Keratinocyte (primary cell): ENCODE measurements around the gene WRAP73. TPM values are rescaled to one million over a fixed set of nuclear protein-coding genes. Genes with fewer than 3 reads are reported as not detected.

Experiments used
- DNase-seq: peaks from one replicate; pipeline ENCODE4 v3.0.0-alpha.2; 2011; ENCODE audit warnings: low read depth, missing footprints, low spot score
- FAIRE-seq: peaks from 2 replicates; lab custom pipeline; 2011; peaks lifted over from hg19 to GRCh38; lab: Jason Lieb, UNC
- H2AFZ ChIP-seq: 2 replicates; pipeline ENCODE4 v1.6.0; 2012; ENCODE audit warnings: low read length, control low read depth, inconsistent platforms; ENCODE audit not compliant: control insufficient read depth
- H3K27ac ChIP-seq: 2 replicates; pipeline ENCODE4 v1.5.1; 2011; ENCODE audit warnings: low read length; ENCODE audit not compliant: control insufficient read depth, insufficient read depth
- H3K27me3 ChIP-seq: 3 replicates; pipeline ENCODE4 v1.6.0; 2011; ENCODE audit warnings: low read length; ENCODE audit not compliant: control insufficient read depth, insufficient read depth; ENCODE audit errors: extremely low read depth
- H3K36me3 ChIP-seq, 2 experiments: 2 replicates in 1 of 2; 3 replicates in 1 of 2; pipeline ENCODE4 v1.5.1; 2011; ENCODE audit warnings: low read length in 2 of 2, mild to moderate bottlenecking in 1 of 2; ENCODE audit not compliant: control insufficient read depth in 2 of 2, insufficient read depth in 2 of 2; ENCODE audit errors: extremely low read depth in 1 of 2
- H3K4me1 ChIP-seq: 3 replicates; pipeline ENCODE4 v1.5.1; 2011; ENCODE audit warnings: low read length; ENCODE audit not compliant: control insufficient read depth, insufficient read depth; ENCODE audit errors: extremely low read depth
- H3K4me2 ChIP-seq: 3 replicates; pipeline ENCODE4 v1.6.0; 2011; ENCODE audit warnings: low read depth, low read length; ENCODE audit not compliant: control insufficient read depth, insufficient read depth; ENCODE audit errors: extremely low read depth
- H3K4me3 ChIP-seq, 3 experiments: fragments of 200-600 bp in 1 of 3; sonication (generic) in 1 of 3; 2 replicates in 2 of 3; 3 replicates in 1 of 3; pipeline ENCODE4 v1.5.1; 2011 to 2016; ENCODE audit warnings: low read length in 3 of 3, mild to moderate bottlenecking in 3 of 3, control low read depth in 2 of 3, inconsistent platforms in 1 of 3, low read depth in 1 of 3, mixed read lengths in 1 of 3, mixed run types in 1 of 3, moderate library complexity in 1 of 3; ENCODE audit not compliant: control insufficient read depth in 2 of 3, insufficient read depth in 2 of 3; ENCODE audit errors: extremely low read depth in 1 of 3
- H3K79me2 ChIP-seq: 2 replicates; pipeline ENCODE4 v1.6.0; 2012; ENCODE audit warnings: low read length; ENCODE audit not compliant: control insufficient read depth, insufficient read depth
- H3K9ac ChIP-seq: 3 replicates; pipeline ENCODE4 v1.6.0; 2011; ENCODE audit warnings: low read length; ENCODE audit not compliant: control insufficient read depth, insufficient read depth; ENCODE audit errors: extremely low read depth
- H3K9me1 ChIP-seq: 3 replicates; pipeline ENCODE4 v1.6.0; 2011; ENCODE audit warnings: low read length; ENCODE audit not compliant: control insufficient read depth, insufficient read depth; ENCODE audit errors: extremely low read depth
- H3K9me3 ChIP-seq: 2 replicates; pipeline ENCODE4 v1.5.1; 2012; ENCODE audit warnings: low read depth, low read length; ENCODE audit not compliant: control insufficient read depth
- H4K20me1 ChIP-seq: 3 replicates; pipeline ENCODE4 v1.6.0; 2011; ENCODE audit warnings: low read length; ENCODE audit not compliant: control insufficient read depth, insufficient read depth; ENCODE audit errors: extremely low read depth
- CTCF ChIP-seq, 3 experiments: IDR thresholded peaks in 1 of 3; conservative IDR thresholded peaks in 1 of 3; optimal IDR thresholded peaks in 1 of 3; 2 replicates in 2 of 3; 3 replicates in 1 of 3; pipeline versions ENCODE3 to v1.5.1; 2011; ENCODE audit warnings: low read length in 3 of 3, mild to moderate bottlenecking in 3 of 3, moderate library complexity in 2 of 3, control low read depth in 1 of 3, inconsistent platforms in 1 of 3; ENCODE audit not compliant: insufficient read depth in 2 of 3; ENCODE audit errors: extremely low read depth in 1 of 3
- EZH2 ChIP-seq: IDR thresholded peaks from one replicate; pipeline ENCODE4 v1.6.1; 2012; ENCODE audit warnings: inconsistent platforms, mild to moderate bottlenecking, low read length, moderate library complexity
- dilution Hi-C: fragments of 300-500 bp; cut with MboI; formaldehyde crosslinking; loops from one replicate; pipeline ENCODE4 v1.7.0; 2020; ENCODE audit warnings: low sequenced_read_pairs; ENCODE audit not compliant: extremely low pct_ligation_motif_present
- polyA plus RNA-seq, 5 experiments: library from polyadenylated mRNA; depleted of rRNA in 3 of 5; stranded (reverse) in 3 of 5; stranded (forward) in 1 of 5; unstranded in 1 of 5; fragments of >200 nt; gene quantifications; 1 replicate in 1 of 5; 2 replicates in 3 of 5; 3 replicates in 1 of 5; pipeline versions ENCODE4 v1.2.1 to v1.2.3, GENCODE V29; 2011 to 2012; ENCODE audit warnings: missing spikeins in 2 of 5, low read depth in 1 of 5, low replicate concordance in 1 of 5

Gene WRAP73
- polyA plus RNA-seq, 1 donor (not counting 4 experiments of a cell fraction or from before 2014, with no cell fraction given) = 18.9 TPM

- H3K9me3 ChIP-seq = no peaks in the 10 kb centered on the region
- DNase-seq (no peak), FAIRE-seq (no peak)
- H3K4me1 ChIP-seq = no peaks in the 10 kb centered on the region
- TF ChIP-seq EZH2 (no peak), CTCF (optimal IDR thresholded peaks at IDR 0.05 in 1 of 3, IDR thresholded peaks at IDR 0.05 in 1 of 3, conservative IDR thresholded peaks at IDR 0.05 in 1 of 3; ENCODE audit: extremely low read depth in 1 of 3, insufficient read depth in 2 of 3, low read length in 3 of 3) (no peak)
- no peaks in the 10 kb centered on the region for H3K27me3 ChIP-seq
- H3K9ac ChIP-seq = no peak overlapping the region
- H3K79me2 ChIP-seq = no peaks in the 10 kb centered on the region
- no peak overlapping the region for H2AFZ ChIP-seq
- dilution Hi-C loops = loop anchor here (25.0 kb wide), 1 partner anchor 106 kb away; no protein-coding TSS in a partner anchor
- H4K20me1 ChIP-seq = no peaks in the 10 kb centered on the region
- H3K9me1 ChIP-seq = no peaks in the 10 kb centered on the region
- no peak overlapping the region for H3K27ac ChIP-seq
- H3K36me3 ChIP-seq = peaks cover 7 to 14% of the 10 kb centered on the region in 2 experiments
- H3K4me2 ChIP-seq = no peak overlapping the region
- H3K4me3 ChIP-seq = no peak overlapping the region
Observed at GRCh38 chr1:3642919-3643675, 6.8 kb downstream of the WRAP73 start.

GRCh38 chr1:3641816-3642215, 8.1 kb downstream of the WRAP73 start:
- H3K9ac ChIP-seq = no peak overlapping the region
- no peak overlapping the region for H3K4me3 ChIP-seq
- H3K79me2 ChIP-seq = no peaks in the 10 kb centered on the region
- TF ChIP-seq EZH2 (no peak), CTCF (optimal IDR thresholded peaks at IDR 0.05 in 1 of 3, IDR thresholded peaks at IDR 0.05 in 1 of 3, conservative IDR thresholded peaks at IDR 0.05 in 1 of 3; ENCODE audit: extremely low read depth in 1 of 3, insufficient read depth in 2 of 3, low read length in 3 of 3) (no peak)
- no peak overlapping the region for H2AFZ ChIP-seq
- FAIRE-seq (no peak), DNase-seq (no peak)
- H3K9me3 ChIP-seq = no peaks in the 10 kb centered on the region
- no peaks in the 10 kb centered on the region for H3K4me1 ChIP-seq
- dilution Hi-C loops = loop anchor here (25.0 kb wide), 1 partner anchor 105 kb away; no protein-coding TSS in a partner anchor
- no peaks in the 10 kb centered on the region for H4K20me1 ChIP-seq
- H3K27ac ChIP-seq = no peak overlapping the region
- peaks cover 13 to 20% of the 10 kb centered on the region in 2 experiments for H3K36me3 ChIP-seq
- H3K9me1 ChIP-seq = no peaks in the 10 kb centered on the region
- no peaks in the 10 kb centered on the region for H3K27me3 ChIP-seq
- H3K4me2 ChIP-seq = no peak overlapping the region
